ENCODE measurements around the gene AP5Z1. TPM values are rescaled to one million over a fixed set of nuclear protein-coding genes. Genes with fewer than 3 reads are reported as not detected.

Gene AP5Z1
- polyA plus RNA-seq, 3 donors from 2014 or later, result 36.7 to 64.2 (median 50.6) TPM

DNA sequence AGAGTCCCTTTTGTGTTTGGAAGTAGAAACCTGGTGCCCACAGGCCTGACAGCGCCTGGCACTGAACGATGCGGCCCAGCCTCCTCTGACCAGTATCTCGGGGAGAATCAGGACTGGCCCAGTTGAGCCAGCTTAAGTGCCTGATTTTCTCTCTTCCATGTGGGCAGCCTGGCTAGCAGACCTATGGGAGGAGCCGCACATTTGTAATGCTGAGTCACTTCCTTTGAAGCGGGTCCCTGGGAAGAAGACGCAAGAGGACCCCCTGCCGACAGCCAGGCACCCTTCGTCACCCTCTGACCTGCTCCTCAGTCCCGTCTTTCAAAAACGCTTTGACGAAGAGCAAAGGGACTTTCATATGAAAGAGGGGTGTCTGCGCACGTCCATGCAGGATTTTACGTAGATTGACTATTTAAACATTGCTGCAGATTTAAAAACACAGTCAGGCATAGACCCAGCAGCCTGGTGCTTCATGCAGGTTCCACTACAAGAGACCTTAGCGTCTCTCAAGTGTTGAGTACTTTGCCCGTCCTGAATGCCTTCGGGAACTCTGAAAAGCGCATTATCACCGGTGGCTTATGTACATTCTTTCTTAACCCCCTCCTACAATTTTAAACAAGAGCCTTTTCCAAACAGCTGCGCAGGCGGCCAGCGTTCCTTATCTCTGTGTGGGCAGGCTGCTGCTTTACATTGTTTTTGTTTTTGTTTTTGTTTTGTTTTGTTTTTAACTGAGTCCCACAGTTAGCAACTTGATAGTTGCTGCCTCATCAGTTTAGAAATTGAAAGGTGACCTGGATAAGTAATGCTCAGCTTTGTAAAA lies 36.5 kb upstream of the AP5Z1 start:
- H3K27ac Mint-ChIP-seq, result peak overlapping the region in 5 of 6 donors; percentile 30 to 86 (median 82)
- peak overlapping the region in 3 of 5 donors; percentile 27 to 72 (median 36) for H3K4me3 Mint-ChIP-seq
- H3K4me1 Mint-ChIP-seq, result peaks cover 50 to 73% of the 10 kb centered on the region in 2 donors
- H3K36me3 Mint-ChIP-seq, result peaks cover 3 to 12% (median 8%) of the 10 kb centered on the region in 3 donors
- peaks cover 0 to 7% (median 4%) of the 10 kb centered on the region in 3 donors for H3K27me3 Mint-ChIP-seq (ENCODE audit: low read depth in 3 of 3)
- H3K9me3 Mint-ChIP-seq, result no peaks in the 10 kb centered on the region
- no peak for DNase-seq

DNA sequence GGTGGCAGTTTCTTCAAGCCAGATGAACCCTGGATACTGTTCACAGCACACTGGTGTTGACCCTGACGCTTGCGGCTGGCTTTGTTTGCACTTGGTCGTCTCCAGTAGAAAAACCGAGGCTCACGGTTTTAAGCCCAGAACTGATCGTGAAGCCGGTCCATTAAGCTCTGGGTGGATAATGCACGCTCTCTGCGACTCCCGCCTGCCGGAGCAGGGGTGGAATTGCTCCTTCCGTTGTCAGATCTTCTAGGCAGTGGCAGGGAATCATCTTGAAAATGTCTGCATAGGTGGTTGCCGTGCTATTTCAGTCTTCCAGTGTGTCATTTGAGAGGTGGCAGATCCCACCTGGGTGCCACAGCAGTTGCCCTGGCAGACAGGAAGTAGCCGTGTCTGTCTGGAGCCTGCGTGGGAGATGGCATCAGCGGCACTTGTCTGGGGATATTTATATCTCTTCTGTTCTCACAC lies 35.9 kb upstream of the AP5Z1 start:
- peak overlapping the region in 4 of 5 donors; percentile 27 to 72 (median 40) for H3K4me3 Mint-ChIP-seq
- H3K27me3 Mint-ChIP-seq (ENCODE audit: low read depth in 3 of 3), result peaks cover 0 to 7% (median 4%) of the 10 kb centered on the region in 3 donors
- no peaks in the 10 kb centered on the region for H3K9me3 Mint-ChIP-seq
- H3K4me1 Mint-ChIP-seq, result peaks cover 52 to 73% of the 10 kb centered on the region in 2 donors
- peak overlapping the region; percentile 62 to 86 (median 80) for H3K27ac Mint-ChIP-seq
- H3K36me3 Mint-ChIP-seq, result peaks cover 3 to 9% (median 8%) of the 10 kb centered on the region in 3 donors
- DNase-seq, result no peak

DNA sequence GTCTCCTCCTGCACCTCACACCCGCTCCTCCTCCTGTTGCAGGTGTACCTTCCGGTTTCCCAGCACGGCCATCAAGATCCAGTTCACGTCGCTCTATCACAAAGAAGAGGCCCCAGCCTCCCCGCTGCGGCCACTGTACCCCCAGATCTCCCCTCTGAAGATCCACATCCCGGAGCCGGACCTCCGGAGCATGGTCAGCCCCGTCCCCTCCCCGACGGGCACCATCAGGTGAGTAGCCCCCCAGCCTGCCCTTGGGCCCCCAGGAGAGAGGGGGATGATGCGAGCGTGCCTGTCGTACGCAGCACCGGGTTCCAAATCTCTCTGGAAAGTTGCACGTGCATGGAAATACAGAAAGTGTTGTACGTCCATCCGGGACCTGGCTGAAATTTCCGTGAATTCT lies 34.6 kb upstream of the AP5Z1 start:
- DNase-seq, result no peak
- Mint-ChIP-seq H3K27ac (peak overlapping the region in 1 of 6 donors; percentile 13), H3K4me1 (peaks cover 55 to 74% of the 10 kb centered on the region in 2 donors), H3K4me3 (peak overlapping the region in 1 of 5 donors; percentile 7), H3K27me3 (ENCODE audit: low read depth in 3 of 3) (peaks cover 4 to 13% (median 7%) of the 10 kb centered on the region in 3 donors), H3K36me3 (peaks cover 3 to 9% (median 8%) of the 10 kb centered on the region in 3 donors), H3K9me3 (no peaks in the 10 kb centered on the region)

DNA sequence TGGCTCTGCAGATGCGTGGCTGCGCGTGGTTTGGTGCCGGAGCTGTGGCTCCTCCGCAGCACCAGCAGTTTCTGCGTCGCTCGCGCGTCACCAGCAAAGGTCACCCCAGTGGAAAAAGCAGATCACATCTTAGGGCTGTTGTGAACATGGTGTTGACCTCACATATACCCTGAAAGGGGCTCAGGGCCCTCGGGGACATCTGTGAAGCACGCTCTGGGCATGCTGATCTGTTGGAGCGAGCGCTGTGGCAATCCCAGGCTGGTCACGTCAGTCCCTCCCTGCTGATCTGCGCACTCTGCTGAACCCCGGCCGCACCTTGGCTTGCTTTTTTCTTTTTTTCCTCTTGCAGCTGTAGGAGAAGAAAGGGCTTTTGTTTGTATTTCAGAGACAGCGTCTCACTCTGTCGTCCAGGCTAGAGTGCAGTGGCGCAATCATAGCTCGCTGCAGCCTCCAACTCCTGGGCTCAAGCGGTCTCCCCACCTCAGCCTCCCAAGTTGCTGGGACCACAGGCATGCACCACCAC lies 33.3 kb upstream of the AP5Z1 start:
- peak overlapping the region in 3 of 6 donors; percentile 29 to 89 (median 88) for H3K27ac Mint-ChIP-seq
- peaks cover 4 to 17% (median 7%) of the 10 kb centered on the region in 3 donors for H3K27me3 Mint-ChIP-seq (ENCODE audit: low read depth in 3 of 3)
- no peaks in the 10 kb centered on the region for H3K9me3 Mint-ChIP-seq
- peaks cover 64 to 79% of the 10 kb centered on the region in 2 donors for H3K4me1 Mint-ChIP-seq
- DNase-seq, result no peak
- H3K36me3 Mint-ChIP-seq, result peaks cover 3 to 9% (median 8%) of the 10 kb centered on the region in 3 donors
- no peak overlapping the region for H3K4me3 Mint-ChIP-seq

DNA sequence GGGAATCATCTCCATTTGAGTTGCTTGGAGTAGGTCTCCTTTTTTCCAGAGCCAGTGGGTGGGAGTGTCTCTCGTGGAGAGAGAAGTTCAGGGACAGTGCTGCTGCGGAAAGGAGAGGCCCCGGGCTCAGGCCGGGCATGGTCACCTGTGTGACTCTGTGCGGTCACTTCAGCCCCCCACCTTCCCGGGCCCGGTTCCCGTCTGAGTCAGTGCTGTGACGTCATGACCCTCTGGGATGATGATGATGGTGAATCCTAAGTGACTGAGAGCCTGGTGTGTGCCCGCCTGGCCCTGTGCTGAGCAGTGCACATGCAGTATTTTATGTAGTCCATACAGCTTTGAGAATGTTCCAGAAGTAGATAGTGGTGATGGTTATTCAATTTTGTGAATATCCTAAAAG lies 32.6 kb upstream of the AP5Z1 start:
- no peak for DNase-seq
- Mint-ChIP-seq H3K27me3 (ENCODE audit: low read depth in 3 of 3) (peaks cover 4 to 17% (median 7%) of the 10 kb centered on the region in 3 donors), H3K4me3 (no peak overlapping the region), H3K27ac (peak overlapping the region; percentile 35 to 95 (median 84)), H3K4me1 (peaks cover 66 to 83% of the 10 kb centered on the region in 2 donors), H3K36me3 (peaks cover 3 to 9% (median 8%) of the 10 kb centered on the region in 3 donors), H3K9me3 (no peaks in the 10 kb centered on the region)

DNA sequence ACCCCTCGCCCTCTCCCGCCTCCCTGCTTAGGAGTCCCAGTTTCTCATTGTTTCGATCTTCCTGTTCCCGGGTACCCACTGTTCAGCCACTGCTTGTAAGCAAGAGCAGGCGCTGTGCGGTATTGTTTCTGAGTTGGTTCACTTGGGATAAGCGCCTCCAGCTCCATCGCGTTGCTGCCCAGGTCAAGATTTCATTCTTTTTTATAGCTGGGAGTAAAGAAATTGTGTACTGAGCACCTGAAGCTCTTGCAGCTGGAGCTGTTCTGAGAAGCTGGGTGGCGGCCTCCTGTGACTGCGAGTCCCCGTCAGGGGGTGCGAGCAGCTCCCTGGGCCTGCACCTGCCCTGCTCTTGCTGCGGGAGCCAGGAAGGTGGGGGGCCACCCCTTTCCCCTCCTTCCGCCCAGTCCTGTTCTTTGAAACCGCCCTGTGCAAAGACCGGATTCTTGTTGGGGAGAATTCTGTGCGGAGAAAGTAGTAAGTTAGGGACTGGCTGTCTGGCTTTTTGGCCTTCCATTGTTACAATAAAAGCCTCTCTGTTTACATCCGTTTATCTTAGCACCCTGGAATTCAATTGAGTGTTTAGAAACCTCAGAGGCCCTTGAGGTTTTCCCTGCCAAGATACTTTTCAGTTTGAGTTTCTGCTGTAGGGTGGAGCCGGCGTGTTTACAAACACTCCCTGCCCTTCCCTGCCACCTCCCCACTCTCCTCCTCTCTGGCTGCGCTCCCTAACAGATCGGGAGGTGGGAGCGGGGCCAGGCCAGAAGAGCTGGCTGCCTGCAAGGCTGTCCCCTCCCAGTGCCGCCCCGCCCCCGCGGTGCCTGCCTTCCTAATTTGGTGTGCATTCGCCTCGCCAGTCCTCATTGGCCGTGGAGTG lies 30.8 kb upstream of the AP5Z1 start:
- H3K4me3 Mint-ChIP-seq, result peak overlapping the region; percentile 84 to 91 (median 89)
- H3K27me3 Mint-ChIP-seq (ENCODE audit: low read depth in 3 of 3), result peaks cover 4 to 15% (median 7%) of the 10 kb centered on the region in 3 donors
- DNase-seq, result peak; percentile 65 to 76 (median 66)
- peaks cover 7 to 11% (median 9%) of the 10 kb centered on the region in 3 donors for H3K36me3 Mint-ChIP-seq
- H3K27ac Mint-ChIP-seq, result peak overlapping the region; percentile 89 to 98 (median 92)
- peaks cover 63 to 82% of the 10 kb centered on the region in 2 donors for H3K4me1 Mint-ChIP-seq
- no peaks in the 10 kb centered on the region for H3K9me3 Mint-ChIP-seq

DNA sequence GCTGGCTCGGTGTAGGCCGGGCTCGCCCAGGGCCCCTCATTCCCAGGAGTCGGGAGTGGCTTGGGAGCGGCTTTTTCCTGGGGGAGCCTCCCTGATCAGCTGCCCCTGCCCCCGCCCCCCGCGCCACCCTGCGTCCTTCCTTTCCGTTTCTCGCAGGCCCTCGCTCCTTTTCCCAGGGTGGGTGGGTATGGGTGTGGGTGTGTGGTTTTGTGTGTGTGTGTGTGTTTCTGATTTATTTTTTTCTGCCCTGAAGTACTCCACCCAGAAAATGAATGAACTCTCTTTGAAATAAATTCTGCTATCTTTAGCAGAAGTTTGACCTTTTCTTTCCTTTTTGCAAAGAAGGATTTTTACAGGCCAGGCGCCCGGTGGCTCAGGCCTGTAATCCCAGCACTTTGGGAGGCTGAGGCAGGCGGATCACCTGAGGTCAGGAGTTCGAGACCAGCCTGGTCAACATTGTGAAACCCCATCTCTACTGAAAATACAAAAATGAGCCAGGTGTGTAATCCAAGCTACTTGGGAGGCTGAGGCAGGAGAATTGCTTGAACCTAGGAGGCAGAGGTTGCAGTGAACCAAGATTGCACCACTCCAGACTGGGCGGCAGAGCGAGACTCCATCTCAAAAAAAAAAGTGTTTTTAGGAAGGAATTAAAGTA lies 30.0 kb upstream of the AP5Z1 start:
- H3K4me1 Mint-ChIP-seq, result peaks cover 58 to 78% of the 10 kb centered on the region in 2 donors

DNA sequence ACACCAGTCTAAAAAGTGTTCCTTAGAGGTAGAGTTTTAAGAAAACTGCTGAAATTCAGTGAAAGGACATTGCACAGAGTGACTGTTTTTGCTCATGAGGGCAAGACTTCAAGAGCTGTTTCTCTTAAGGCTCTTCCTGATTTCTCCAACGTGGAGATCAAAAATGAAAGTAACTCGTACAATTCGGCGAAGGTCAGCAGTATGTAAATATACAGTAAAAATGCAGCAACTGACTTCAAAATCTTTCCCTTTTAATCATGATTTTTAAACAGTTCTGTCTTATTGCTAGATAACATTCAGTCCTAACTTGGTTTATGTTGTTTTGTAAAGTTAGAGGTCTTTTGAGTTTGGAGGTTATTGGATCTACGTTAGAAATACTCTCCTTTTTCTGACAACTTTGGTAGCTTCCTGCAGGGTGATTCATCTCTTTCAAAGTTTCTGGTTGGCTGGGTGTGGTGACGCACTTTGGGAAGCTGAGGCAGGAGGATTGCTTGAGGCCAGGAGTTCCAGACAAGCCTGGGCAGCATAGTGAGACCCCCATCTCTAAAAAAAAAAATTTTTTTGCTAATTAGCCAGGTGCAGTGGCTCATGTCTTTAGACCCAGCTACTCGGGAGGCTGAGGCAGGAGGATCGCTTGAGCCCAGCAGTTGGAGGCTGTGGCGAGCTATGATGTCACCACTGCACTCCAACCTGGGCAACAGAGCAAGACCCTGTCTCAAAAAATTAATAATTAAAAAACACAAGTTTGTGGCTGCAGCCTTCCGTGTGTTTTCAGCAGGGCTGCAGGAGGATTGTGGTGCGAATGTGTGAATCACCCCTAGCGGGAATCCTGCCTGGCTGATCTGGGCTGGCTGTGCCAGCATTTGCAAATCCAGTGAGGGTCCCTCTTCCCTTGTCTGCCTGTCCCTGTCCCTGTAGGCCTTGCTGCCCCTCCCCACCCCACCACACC lies 29.2 kb upstream of the AP5Z1 start:
- H3K36me3 Mint-ChIP-seq, result peaks cover 3 to 9% (median 8%) of the 10 kb centered on the region in 3 donors
- no peaks in the 10 kb centered on the region for H3K9me3 Mint-ChIP-seq
- peaks cover 58 to 74% of the 10 kb centered on the region in 2 donors for H3K4me1 Mint-ChIP-seq
- H3K4me3 Mint-ChIP-seq, result peak overlapping the region; percentile 84 to 91 (median 89)
- peak overlapping the region; percentile 87 to 98 (median 94) for H3K27ac Mint-ChIP-seq
- H3K27me3 Mint-ChIP-seq (ENCODE audit: low read depth in 3 of 3), result peaks cover 4 to 13% (median 7%) of the 10 kb centered on the region in 3 donors
- DNase-seq, result peak; percentile 37 to 46 (median 39)

More for the DNA sequence above, 30.0 kb upstream of the AP5Z1 start:
- H3K27ac Mint-ChIP-seq, result peak overlapping the region; percentile 87 to 98 (median 94)
- H3K27me3 Mint-ChIP-seq (ENCODE audit: low read depth in 3 of 3), result peaks cover 4 to 13% (median 7%) of the 10 kb centered on the region in 3 donors
- no peak for DNase-seq
- H3K36me3 Mint-ChIP-seq, result peaks cover 7 to 9% (median 8%) of the 10 kb centered on the region in 3 donors
- peak overlapping the region; percentile 84 to 91 (median 89) for H3K4me3 Mint-ChIP-seq
- no peaks in the 10 kb centered on the region for H3K9me3 Mint-ChIP-seq

DNA sequence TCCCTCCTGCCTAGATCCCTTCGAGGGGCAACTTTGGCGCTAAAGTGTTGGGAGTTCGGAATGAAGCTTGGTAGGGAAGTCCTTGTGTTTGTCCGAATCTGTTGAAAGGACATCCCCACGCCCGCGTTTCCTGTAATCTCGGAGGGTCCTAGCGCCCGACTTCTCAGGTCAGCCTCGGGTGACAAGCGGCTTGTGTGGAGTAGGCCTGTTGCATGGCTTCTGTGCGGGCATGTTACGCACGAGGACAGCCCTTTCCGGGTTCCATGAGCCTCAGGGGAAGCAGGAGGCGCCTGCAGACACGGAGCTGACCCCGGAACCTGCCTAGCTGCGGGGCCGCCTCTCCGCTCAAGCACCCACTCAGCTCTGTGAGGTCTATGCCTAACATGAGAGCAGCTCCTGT lies 28.4 kb upstream of the AP5Z1 start:
- H3K4me1 Mint-ChIP-seq, result peaks cover 57 to 68% of the 10 kb centered on the region in 2 donors
- H3K4me3 Mint-ChIP-seq, result peak overlapping the region in 4 of 5 donors; percentile 24 to 89 (median 56)
- H3K27me3 Mint-ChIP-seq (ENCODE audit: low read depth in 3 of 3), result peaks cover 4 to 13% (median 7%) of the 10 kb centered on the region in 3 donors

DNA sequence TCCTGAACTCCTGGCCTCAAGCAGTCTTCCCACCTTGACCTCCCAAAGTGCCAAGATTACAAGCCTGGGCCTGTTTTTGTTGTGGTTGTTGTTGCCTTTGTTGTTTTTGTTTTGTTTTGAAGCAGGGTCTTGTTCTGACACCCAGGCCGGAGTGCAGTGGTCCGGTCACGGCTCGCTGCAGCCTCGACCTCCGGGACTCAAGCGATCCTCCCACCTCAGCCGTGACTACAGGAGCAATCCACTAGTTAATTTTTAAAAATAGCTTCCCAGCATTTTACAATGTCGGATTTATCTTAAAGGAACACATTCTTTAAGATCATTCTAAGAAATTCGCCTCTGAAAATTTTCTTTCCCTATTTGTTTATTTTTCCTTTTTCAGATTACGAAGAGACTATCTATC lies 27.7 kb upstream of the AP5Z1 start:
- peak overlapping the region; percentile 11 to 60 (median 37) for H3K4me3 Mint-ChIP-seq
- H3K27me3 Mint-ChIP-seq (ENCODE audit: low read depth in 3 of 3), result peaks cover 2 to 13% (median 7%) of the 10 kb centered on the region in 3 donors
- no peaks in the 10 kb centered on the region for H3K9me3 Mint-ChIP-seq
- H3K4me1 Mint-ChIP-seq, result peaks cover 57 to 65% of the 10 kb centered on the region in 2 donors
- H3K27ac Mint-ChIP-seq, result peak overlapping the region; percentile 50 to 95 (median 90)
- H3K36me3 Mint-ChIP-seq, result peaks cover 0 to 4% (median 3%) of the 10 kb centered on the region in 3 donors
- DNase-seq, result no peak

More for the DNA sequence above, 28.4 kb upstream of the AP5Z1 start:
- H3K9me3 Mint-ChIP-seq, result no peaks in the 10 kb centered on the region
- H3K36me3 Mint-ChIP-seq, result peaks cover 3 to 4% (median 4%) of the 10 kb centered on the region in 3 donors
- DNase-seq, result no peak
- H3K27ac Mint-ChIP-seq, result peak overlapping the region; percentile 65 to 98 (median 91)

DNA sequence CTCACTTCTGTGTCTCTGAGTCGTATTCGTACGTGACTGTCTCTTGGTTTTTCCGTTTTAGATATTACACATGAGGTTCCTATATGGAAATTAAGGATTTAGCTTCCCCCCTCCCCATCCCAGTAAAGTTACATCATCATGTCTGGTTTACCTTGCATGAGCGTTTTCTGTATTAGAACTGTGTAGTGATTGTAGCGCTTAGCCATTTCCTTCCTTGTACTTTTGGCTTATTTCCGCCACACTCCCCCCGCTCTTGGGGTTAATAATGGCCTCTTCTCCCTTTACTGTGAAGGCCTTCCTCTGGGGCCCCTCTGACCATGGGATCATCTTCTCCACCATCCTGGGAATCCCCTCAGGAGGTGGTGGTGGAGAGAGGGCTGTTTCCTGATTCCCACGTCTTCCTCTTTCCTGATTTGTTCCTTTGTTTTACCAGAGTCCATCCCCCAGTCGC lies 27.2 kb upstream of the AP5Z1 start:
- peaks cover 0 to 11% (median 7%) of the 10 kb centered on the region in 3 donors for H3K27me3 Mint-ChIP-seq (ENCODE audit: low read depth in 3 of 3)
- H3K27ac Mint-ChIP-seq, result peak overlapping the region; percentile 39 to 95 (median 81)
- peaks cover 56 to 65% of the 10 kb centered on the region in 2 donors for H3K4me1 Mint-ChIP-seq
- peak overlapping the region; percentile 11 to 60 (median 37) for H3K4me3 Mint-ChIP-seq
- DNase-seq, result no peak
- no peaks in the 10 kb centered on the region for H3K9me3 Mint-ChIP-seq
- peaks cover 0 to 4% (median 3%) of the 10 kb centered on the region in 3 donors for H3K36me3 Mint-ChIP-seq

Data from immature natural killer cell (primary cell).